Stomach (tissue), 4 donors: ENCODE data around the gene SPRR2E.

Experiments
- CTCF ChIP-seq, 7 experiments: fragments of 450-650 bp in 4 of 7; fragments of 200-600 bp in 3 of 7; sonication (generic) in 3 of 7; IDR thresholded peaks; one replicate each; pipeline ENCODE4 v1.5.1; 2016 to 2019; ENCODE audit warnings: antibody characterized with exemption in 7 of 7, control low read depth in 2 of 7, mild to moderate bottlenecking in 1 of 7
- POLR2AphosphoS5 ChIP-seq, 3 donors: sonication (generic); formaldehyde crosslinking; IDR thresholded peaks; one replicate each; pipeline ENCODE4 v1.6.1; 2016; ENCODE audit warnings: antibody characterized with exemption in 3 of 3

DNA sequence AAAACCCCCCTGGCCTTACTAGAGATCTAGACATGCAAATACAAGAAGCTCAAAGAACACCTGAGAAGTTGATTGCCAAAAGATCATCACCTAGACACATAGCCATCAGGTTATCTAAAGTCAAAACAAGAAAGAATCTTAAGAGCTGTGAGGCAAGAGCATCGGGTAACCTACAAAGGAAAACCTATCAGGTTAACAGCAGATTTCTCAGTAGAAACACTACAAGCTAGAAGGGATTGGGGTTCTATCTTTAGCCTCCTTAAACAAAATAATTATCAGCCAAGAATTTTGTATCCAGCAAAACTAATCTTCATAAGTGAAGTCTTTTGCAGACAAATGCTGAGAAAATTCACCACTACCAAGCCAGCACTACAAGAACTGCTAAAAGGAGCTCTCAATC is 31.2 kb upstream of the SPRR2E start:
- no peak for TF ChIP-seq POLR2AphosphoS5 (IDR thresholded peaks at IDR 0.05)
- no peak for TF ChIP-seq CTCF (IDR thresholded peaks at IDR 0.05)
